Esophagus muscularis mucosa (tissue), 4 donors: Measurements from ENCODE around the gene TMED7. TPM values are rescaled to one million over a fixed set of nuclear protein-coding genes. Genes with fewer than 3 reads are reported as not detected.
"Not testable (repeated sequence)": the region's sequence is repeated elsewhere in the genome, so short reads cannot be mapped to it uniquely, and the experiment has no call there.

Source experiments
- DNase-seq: peaks from one replicate; pipeline ENCODE4 v3.0.0-alpha.2; 2017; ENCODE audit errors: extremely low spot score
- H3K27ac ChIP-seq, 4 donors: fragments of 200-600 bp; sonication (generic); replicated peaks in 1 of 4; 1 replicate in 3 of 4; 2 replicates in 1 of 4; pipeline ENCODE4 v1.5.1; 2016 to 2019; ENCODE audit warnings: mild to moderate bottlenecking in 1 of 4
- H3K27me3 ChIP-seq, 4 donors: fragments of 200-600 bp; sonication (generic); one replicate each; pipeline versions ENCODE4 v1.5.1 to v1.6.0; 2016 to 2019
- H3K36me3 ChIP-seq, 4 donors: fragments of 200-600 bp; sonication (generic); one replicate each; pipeline ENCODE4 v1.5.1; 2016 to 2019
- H3K4me1 ChIP-seq, 4 donors: fragments of 200-600 bp; sonication (generic); one replicate each; pipeline ENCODE4 v1.5.1; 2016 to 2019
- H3K4me3 ChIP-seq, 4 donors: fragments of 200-600 bp; sonication (generic); 1 replicate in 2 of 4; 2 replicates in 2 of 4; pipeline ENCODE4 v1.5.1; 2016 to 2019; ENCODE audit warnings: mild to moderate bottlenecking in 4 of 4, moderate library complexity in 1 of 4
- H3K9me3 ChIP-seq, 4 donors: fragments of 200-600 bp; sonication (generic); 1 replicate in 3 of 4; 2 replicates in 1 of 4; pipeline ENCODE4 v1.5.1; 2016 to 2019
- CTCF ChIP-seq, 3 experiments: fragments of 200-600 bp in 2 of 3; fragments of 450-650 bp in 1 of 3; sonication (generic) in 2 of 3; IDR thresholded peaks; one replicate each; pipeline ENCODE4 v1.5.1; 2017 to 2019; ENCODE audit warnings: antibody characterized with exemption in 3 of 3, mild to moderate bottlenecking in 2 of 3, moderate library complexity in 1 of 3
- EP300 ChIP-seq: sonication (generic); formaldehyde crosslinking; IDR thresholded peaks from one replicate; pipeline ENCODE4 v1.6.1; 2017; ENCODE audit warnings: antibody characterized with exemption
- POLR2A ChIP-seq: fragments of 450-650 bp; IDR thresholded peaks from one replicate; pipeline ENCODE4 v1.6.1; 2017; ENCODE audit warnings: antibody characterized with exemption, moderate library complexity, mild to moderate bottlenecking, low read depth
- POLR2AphosphoS5 ChIP-seq, 2 donors: sonication (generic); formaldehyde crosslinking; IDR thresholded peaks; one replicate each; pipeline ENCODE4 v1.6.1; 2017; ENCODE audit warnings: antibody characterized with exemption in 2 of 2
- WGBS: methylation state at CpG from one replicate; pipeline ENCODE4 v1.1.5; 2018; 5-methylcytosine and 5-hydroxymethylcytosine counted together
- intact Hi-C: fragments of 100-400 bp; cut with DNase I; formaldehyde crosslinking; loops from one replicate; pipeline ENCODE4 v1.15.1; 2023
- total RNA-seq, 4 donors: library from RNA; depleted of rRNA; stranded (reverse); fragments of >200 nt; gene quantifications; one replicate each; pipeline versions ENCODE4 v1.1.0 to v1.2.1, GENCODE V29; 2016

The TMED7 gene
- total RNA-seq, 4 donors from 2014 or later, result 86.8 to 183 (median 136) TPM

- peaks cover 0 to 10% (median 0%) of the 10 kb centered on the region in 4 donors for H3K27me3 ChIP-seq
- no peak overlapping the region for H3K4me3 ChIP-seq
- H3K4me1 ChIP-seq, result no peaks in the 10 kb centered on the region
- H3K27ac ChIP-seq, result no peak overlapping the region
- WGBS, result 98% methylated on average over 1 of the region's 1 CpG
- intact Hi-C loops, result no loop called here
- H3K9me3 ChIP-seq, result no peaks in the 10 kb centered on the region
- no peak for TF ChIP-seq EP300
- TF ChIP-seq POLR2AphosphoS5 (IDR thresholded peaks at IDR 0.05), result no peak
- no peak for TF ChIP-seq CTCF (IDR thresholded peaks at IDR 0.05)
- TF ChIP-seq POLR2A, result no peak
- no peaks in the 10 kb centered on the region for H3K36me3 ChIP-seq
- DNase-seq, result no peak
These were observed 23.7 kb upstream of the TMED7 start for GRCh38 chr5:115649541-115649940.

DNA sequence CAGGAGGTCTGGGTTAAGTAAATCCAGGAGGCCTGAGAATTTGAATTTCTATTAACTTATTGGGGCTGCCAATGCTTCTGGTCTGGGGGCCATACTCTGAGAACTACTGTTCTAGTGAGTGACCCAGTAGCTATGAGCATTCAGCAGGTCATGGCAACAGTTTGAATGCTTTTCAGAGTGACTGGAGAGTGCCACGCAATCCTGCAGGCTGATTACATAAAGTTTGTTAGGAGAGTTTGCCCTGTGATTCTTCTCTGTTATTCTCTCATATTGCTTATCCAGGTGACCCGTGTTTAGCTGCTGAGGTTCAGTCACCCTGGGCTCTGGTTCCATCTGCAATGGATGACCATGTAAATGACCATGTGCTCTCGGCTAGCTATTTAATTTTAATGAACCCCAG lies 22.2 kb upstream of the TMED7 start:
- no peak overlapping the region for H3K27ac ChIP-seq
- intact Hi-C loops, result no loop called here
- H3K27me3 ChIP-seq, result peaks cover 0 to 10% (median 0%) of the 10 kb centered on the region in 4 donors
- DNase-seq, result no peak
- no peaks in the 10 kb centered on the region for H3K36me3 ChIP-seq
- 72% methylated on average over 3 of the region's 3 CpGs for whole genome bisulfite sequencing
- H3K4me1 ChIP-seq, result no peaks in the 10 kb centered on the region
- no peaks in the 10 kb centered on the region for H3K9me3 ChIP-seq
- no peak overlapping the region for H3K4me3 ChIP-seq
- no peak for TF ChIP-seq EP300

- H3K27ac ChIP-seq, H3K36me3 ChIP-seq, H3K27me3 ChIP-seq, intact Hi-C loops, H3K4me1 ChIP-seq, H3K9me3 ChIP-seq, DNase-seq, H3K4me3 ChIP-seq: not testable (repeated sequence)
- WGBS, result 93% methylated on average over 5 of the region's 5 CpGs
These were observed 19.6 kb upstream of the TMED7 start for GRCh38 chr5:115645386-115645785.

- no peaks in the 10 kb centered on the region for H3K9me3 ChIP-seq
- H3K27ac ChIP-seq, result no peak overlapping the region
- no peak overlapping the region for H3K4me3 ChIP-seq
- H3K36me3 ChIP-seq, result no peaks in the 10 kb centered on the region
- 79% methylated on average over 2 of the region's 2 CpGs for WGBS
- H3K27me3 ChIP-seq, result peaks cover 0 to 10% (median 0%) of the 10 kb centered on the region in 4 donors
- TF ChIP-seq EP300 (no peak), CTCF (IDR thresholded peaks at IDR 0.05) (no peak), POLR2A (no peak), POLR2AphosphoS5 (IDR thresholded peaks at IDR 0.05) (no peak)
- H3K4me1 ChIP-seq, result no peaks in the 10 kb centered on the region
- DNase-seq, result no peak
- intact Hi-C loops, result no loop called here
These were observed 18.2 kb upstream of the TMED7 start for GRCh38 chr5:115644046-115644445.

DNA sequence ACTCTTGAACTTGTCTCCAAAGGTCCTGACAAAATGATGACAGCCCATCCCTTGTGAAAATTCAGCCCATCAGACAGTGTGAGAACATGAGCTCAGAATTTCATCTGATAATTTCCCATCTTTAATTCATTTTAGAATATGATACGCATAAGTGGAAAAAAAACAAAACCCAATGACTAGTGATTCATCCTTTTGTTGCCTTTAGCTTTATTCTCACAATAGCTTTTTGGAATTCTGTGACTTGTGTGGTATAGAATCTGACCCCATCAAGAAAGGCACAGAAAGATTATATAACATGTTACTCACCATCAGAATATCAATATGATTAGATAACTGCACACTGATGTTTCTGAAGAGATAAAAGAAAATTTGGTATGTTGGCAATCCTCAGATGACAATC lies 16.1 kb upstream of the TMED7 start:
- no peak overlapping the region for H3K4me3 ChIP-seq
- no peak for DNase-seq
- H3K27ac ChIP-seq, result no peak overlapping the region
- H3K36me3 ChIP-seq, result no peaks in the 10 kb centered on the region
- H3K27me3 ChIP-seq, result peaks cover 0 to 10% (median 0%) of the 10 kb centered on the region in 4 donors
- no peaks in the 10 kb centered on the region for H3K9me3 ChIP-seq
- TF ChIP-seq POLR2AphosphoS5 (IDR thresholded peaks at IDR 0.05) (no peak), EP300 (no peak), CTCF (IDR thresholded peaks at IDR 0.05) (no peak), POLR2A (no peak)
- no peaks in the 10 kb centered on the region for H3K4me1 ChIP-seq
- intact Hi-C loops, result no loop called here
- 66% methylated on average over 1 of the region's 1 CpG for WGBS

- DNase-seq, result no peak
- Histone ChIP-seq H3K36me3 (no peaks in the 10 kb centered on the region), H3K4me3 (no peak overlapping the region), H3K4me1 (no peaks in the 10 kb centered on the region), H3K27me3 (peaks cover 0 to 5% (median 0%) of the 10 kb centered on the region in 4 donors), H3K9me3 (no peaks in the 10 kb centered on the region), H3K27ac (no peak overlapping the region)
- TF ChIP-seq EP300 (no peak), POLR2A (no peak), POLR2AphosphoS5 (IDR thresholded peaks at IDR 0.05) (no peak), CTCF (IDR thresholded peaks at IDR 0.05) (no peak)
- intact Hi-C loops, result no loop called here
- WGBS, result 78% methylated on average over 2 of the region's 2 CpGs
These were observed 14.4 kb upstream of the TMED7 start for GRCh38 chr5:115640274-115640673.
